ENCODE measurements around the gene AUTS2.

DNA sequence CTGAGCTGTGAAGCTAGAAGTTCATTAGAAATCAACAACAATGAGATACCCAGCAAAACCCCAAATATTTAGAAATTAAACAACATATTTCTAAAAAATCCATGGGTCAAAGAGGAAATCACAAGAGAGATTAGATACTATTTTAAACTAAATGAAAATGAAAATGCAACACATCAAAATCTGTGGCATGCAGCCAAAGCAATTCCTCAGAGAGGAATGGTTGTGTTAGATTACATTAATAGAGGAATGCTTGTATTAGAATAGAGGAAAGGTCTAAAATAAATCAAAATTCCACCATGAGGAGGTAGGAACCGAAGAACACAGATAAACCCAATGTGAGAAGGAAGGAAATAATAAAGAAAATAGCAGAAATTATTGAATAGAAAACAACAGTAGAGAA, 891.5 kb downstream of the AUTS2 start:
- TF ChIP-seq, protein P1, sequence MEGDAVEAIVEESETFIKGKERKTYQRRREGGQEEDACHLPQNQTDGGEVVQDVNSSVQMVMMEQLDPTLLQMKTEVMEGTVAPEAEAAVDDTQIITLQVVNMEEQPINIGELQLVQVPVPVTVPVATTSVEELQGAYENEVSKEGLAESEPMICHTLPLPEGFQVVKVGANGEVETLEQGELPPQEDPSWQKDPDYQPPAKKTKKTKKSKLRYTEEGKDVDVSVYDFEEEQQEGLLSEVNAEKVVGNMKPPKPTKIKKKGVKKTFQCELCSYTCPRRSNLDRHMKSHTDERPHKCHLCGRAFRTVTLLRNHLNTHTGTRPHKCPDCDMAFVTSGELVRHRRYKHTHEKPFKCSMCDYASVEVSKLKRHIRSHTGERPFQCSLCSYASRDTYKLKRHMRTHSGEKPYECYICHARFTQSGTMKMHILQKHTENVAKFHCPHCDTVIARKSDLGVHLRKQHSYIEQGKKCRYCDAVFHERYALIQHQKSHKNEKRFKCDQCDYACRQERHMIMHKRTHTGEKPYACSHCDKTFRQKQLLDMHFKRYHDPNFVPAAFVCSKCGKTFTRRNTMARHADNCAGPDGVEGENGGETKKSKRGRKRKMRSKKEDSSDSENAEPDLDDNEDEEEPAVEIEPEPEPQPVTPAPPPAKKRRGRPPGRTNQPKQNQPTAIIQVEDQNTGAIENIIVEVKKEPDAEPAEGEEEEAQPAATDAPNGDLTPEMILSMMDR (optimal IDR thresholded peaks at IDR 0.05 in 1 of 3, IDR thresholded peaks at IDR 0.05 in 1 of 3, conservative IDR thresholded peaks at IDR 0.05 in 1 of 3; ENCODE audit: extremely low read depth in 1 of 3, insufficient read depth in 2 of 3, low read length in 3 of 3) = no peak
- TF ChIP-seq EZH2 (IDR thresholded peaks at IDR 0.05; ENCODE audit: low read length) = no peak
